Stimulated activated CD8-positive, alpha-beta memory T cell treated with anti-CD3 and anti-CD28 coated beads, Interleukin-4, amount 100 ng/mL, for 1 hour (primary cell): ENCODE results near the gene EPHB3.

Source experiments
- DNase-seq, 2 donors: peaks; one replicate each; pipeline ENCODE4 v3.0.0-alpha.2; 2020; ENCODE audit warnings: low read depth in 2 of 2, low spot score in 1 of 2

EPHB3 gene

GRCh38 chr3:184561061-184561912, at the start of gene EPHB3:
TSS of gene EPHB3 (plus strand) at chr3:184561785. CDS start at chr3:184562236, 451 bp downstream.
- DNase-seq = peak; percentile 69 to 79

GRCh38 chr3:184512621-184513020, 49.0 kb upstream of the EPHB3 start:
- DNase-seq = no peak

- DNase-seq = peak; percentile 63 to 71
These were observed 48.1 kb upstream of the EPHB3 start for GRCh38 chr3:184513276-184514170.

- no peak for DNase-seq
These were observed 47.5 kb upstream of the EPHB3 start for GRCh38 chr3:184514171-184514490.

GRCh38 chr3:184523825-184524615, 37.6 kb upstream of the EPHB3 start:
- DNase-seq = no peak

- DNase-seq = no peak
These were observed 36.6 kb upstream of the EPHB3 start for GRCh38 chr3:184524981-184525336.

- no peak for DNase-seq
These were observed 36.1 kb upstream of the EPHB3 start for GRCh38 chr3:184525337-184526087.

- no peak for DNase-seq
These were observed 35.5 kb upstream of the EPHB3 start for GRCh38 chr3:184526088-184526433.

- no peak for DNase-seq
These were observed 29.8 kb upstream of the EPHB3 start for GRCh38 chr3:184531626-184532280.

- no peak for DNase-seq
These were observed 28.4 kb upstream of the EPHB3 start for GRCh38 chr3:184532940-184533732.

GRCh38 chr3:184537885-184538665, 23.5 kb upstream of the EPHB3 start:
- no peak for DNase-seq

- no peak for DNase-seq
These were observed 22.7 kb upstream of the EPHB3 start for GRCh38 chr3:184538666-184539431.

GRCh38 chr3:184539801-184540435, 21.7 kb upstream of the EPHB3 start:
- DNase-seq = no peak

GRCh38 chr3:184540777-184541681, 20.6 kb upstream of the EPHB3 start:
- DNase-seq = peak; percentile 42 to 59

GRCh38 chr3:184541886-184542562, 19.6 kb upstream of the EPHB3 start:
- DNase-seq = no peak

GRCh38 chr3:184542577-184542976, 19.0 kb upstream of the EPHB3 start:
- DNase-seq = no peak
